ENCODE results near the gene RPL32. TPM values are rescaled to one million over a fixed set of nuclear protein-coding genes. Genes with fewer than 3 reads are reported as not detected.

RPL32 gene
- total and polyA plus RNA-seq, 9 of the 15 experiments (the other 6 are each of a cell fraction or from before 2014, with no cell fraction given), result 2,738 to 6,200 (median 4,286) TPM

GRCh38 chr3:12868039-12869034 lies 27.0 kb upstream of the RPL32 start (continued):
- TF ChIP-seq EGR1 (conservative IDR thresholded peaks at IDR 0.05) (peak; percentile 83), HINFP (tag; conservative IDR thresholded peaks at IDR 0.05; ENCODE audit: low read depth) (0 out of 2 replicates have a peak, but pooled peaks have one; percentile 14), POLR2G (IDR thresholded peaks at IDR 0.05; ENCODE audit: low read depth, low read length) (peak; percentile 76), MLLT1 (IDR thresholded peaks at IDR 0.05) (peak in 1 of 2 experiments; percentile 20; a peak in 1 of 4 replicates), ZNF77 (CRISPR knock-in tag; IDR thresholded peaks at IDR 0.05) (no peak), KAT7 (CRISPR knock-in tag; IDR thresholded peaks at IDR 0.05; ENCODE audit: borderline replicate concordance) (peak; percentile 90; the same call in 1 of the 2 replicates), MLX (CRISPR knock-in tag; conservative IDR thresholded peaks at IDR 0.05) (0 out of 4 replicates have a peak, but pooled peaks of 1 of the 2 experiments have one; percentile 81), RERE (CRISPR knock-in tag; IDR thresholded peaks at IDR 0.05; ENCODE audit: borderline replicate concordance) (no peak), CXXC5 (CRISPR knock-in tag; IDR thresholded peaks at IDR 0.05) (peak; percentile 81), PTBP1 (IDR thresholded peaks at IDR 0.05; ENCODE audit: low read depth, low read length) (no peak), SMC3 (conservative IDR thresholded peaks at IDR 0.05; ENCODE audit: insufficient read depth, low read depth, low read length) (peak; percentile 95), PPARD (CRISPR knock-in tag; IDR thresholded peaks at IDR 0.05) (no peak), NBN (IDR thresholded peaks at IDR 0.05; ENCODE audit: low read depth) (peak; percentile 85; the same call in 1 of the 2 replicates), TARDBP (IDR thresholded peaks at IDR 0.05) (0 out of 2 replicates have a peak, but pooled peaks have one; percentile 52), HDAC6 (IDR thresholded peaks at IDR 0.05; ENCODE audit: low read depth, low read length) (no peak)
